SH-SY5Y (cell line): ENCODE measurements around the gene CHST13.

Source experiments
- GATA2 ChIP-seq: IDR thresholded peaks from 2 replicates; pipeline ENCODE4 v1.6.1; 2011; ENCODE audit warnings: mild to moderate bottlenecking, low read depth, low read length
- GATA3 ChIP-seq: IDR thresholded peaks from 2 replicates; pipeline ENCODE4 v1.6.1; 2011; ENCODE audit warnings: low read depth, mild to moderate bottlenecking, low read length, moderate library complexity

DNA sequence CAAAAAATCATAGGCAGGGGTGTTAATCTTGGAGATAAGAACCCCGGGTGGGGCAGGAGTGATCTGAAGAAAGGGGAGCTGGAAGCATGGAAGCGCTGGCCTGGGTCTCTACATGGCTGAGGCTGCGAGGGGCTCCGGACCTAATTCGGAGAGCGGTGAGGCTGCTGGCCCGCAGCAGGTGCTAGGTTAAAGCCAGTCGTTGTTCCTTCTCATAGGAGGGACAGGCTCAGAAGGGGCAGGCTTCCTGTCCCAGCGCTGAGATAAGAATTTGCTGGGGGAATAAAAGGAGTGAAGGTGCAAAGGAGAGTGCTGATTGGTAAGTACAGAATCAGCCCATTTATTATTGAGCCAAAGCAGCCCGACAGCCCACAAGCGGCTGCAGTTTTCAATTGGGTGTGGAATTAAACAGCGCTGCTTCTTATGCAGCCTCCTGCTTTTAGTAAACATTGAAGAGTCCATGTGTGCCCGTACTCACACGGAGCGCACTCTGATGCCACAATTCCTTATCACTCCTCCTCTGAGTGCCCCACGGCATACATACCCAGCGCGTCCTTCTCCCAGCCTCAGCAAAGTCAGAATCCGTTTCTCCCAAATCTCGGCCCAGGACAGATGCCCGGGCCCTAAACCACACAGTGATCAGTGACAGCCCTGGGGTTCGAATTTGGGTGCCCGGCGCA lies 17.1 kb downstream of the CHST13 start:
- TF ChIP-seq GATA2 (no peak), GATA3 (no peak)
